OCI-LY1 (cell line): Measurements from ENCODE around the gene IGSF5.

Experiments
- CTCF ChIP-seq: fragments of 200-600 bp; sonication (generic), shearing (Covaris generic); IDR thresholded peaks from 2 replicates; pipeline ENCODE4 v1.5.1; 2017; ENCODE audit warnings: mild to moderate bottlenecking, antibody characterized with exemption, low read length, moderate library complexity, mixed read lengths
- EZH2 ChIP-seq: fragments of 200-600 bp; sonication (generic), shearing (Covaris generic); IDR thresholded peaks from 2 replicates; pipeline ENCODE4 v1.8.0; 2017; ENCODE audit warnings: borderline replicate concordance, mixed run types, mild to moderate bottlenecking, antibody characterized with exemption, low read length, moderate library complexity, mixed read lengths

GRCh38 chr21:39710866-39711265, 34.1 kb upstream of the IGSF5 start:
- TF ChIP-seq CTCF (no peak), EZH2 (no peak)
